HG02798 (cell line): ENCODE data around the gene POR.

ENCODE experiments used
- ATAC-seq: cut with Tn5 transposase; IDR thresholded peaks from one replicate; pipeline ENCODE4 v1.9.1; 2021; ENCODE audit warnings: mild to moderate bottlenecking; ENCODE audit not compliant: unreplicated experiment, poor library complexity

The POR gene

DNA sequence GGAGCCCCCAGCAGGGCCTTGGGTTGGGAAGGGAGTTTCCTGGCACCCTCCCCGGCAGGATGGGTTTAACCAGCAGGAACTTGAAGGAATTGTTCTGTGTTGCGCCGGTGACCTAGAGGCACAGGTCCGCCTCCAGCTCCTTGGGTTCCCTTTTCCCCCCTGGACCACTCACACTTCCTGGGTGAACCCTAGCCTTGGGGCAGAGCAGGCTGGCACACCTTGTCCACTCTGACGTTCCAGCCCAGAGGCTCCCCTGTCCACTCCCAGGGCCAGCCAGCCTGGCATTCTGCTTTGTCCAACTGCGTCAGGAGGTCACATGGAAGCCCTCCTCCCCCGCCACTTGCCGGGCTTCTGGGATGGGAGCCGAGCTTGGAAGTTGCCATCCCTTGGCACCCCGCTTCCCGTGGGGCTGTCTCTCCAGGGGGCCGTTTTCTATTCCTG, 53.6 kb downstream of the POR start:
- no peak for ATAC-seq

DNA sequence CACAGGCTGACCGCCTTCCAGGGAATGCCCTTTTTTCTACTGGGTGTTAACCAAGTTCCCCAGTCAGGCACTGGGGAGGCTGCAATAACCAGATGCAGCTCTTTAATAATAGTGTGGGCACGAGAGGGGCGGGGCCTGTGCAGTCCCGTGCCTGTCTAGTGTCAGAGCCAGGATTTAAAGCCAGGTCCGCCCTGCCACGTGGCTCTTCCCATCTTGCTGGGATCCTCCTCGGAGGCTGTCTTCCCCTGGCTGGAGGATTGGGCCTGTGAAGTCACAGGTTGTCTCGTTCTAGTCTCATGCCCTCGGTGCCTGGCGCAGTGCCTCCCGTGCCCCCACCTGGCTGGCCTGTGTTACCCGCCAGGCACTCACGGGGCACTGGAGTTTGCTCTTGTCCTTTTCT, 54.2 kb downstream of the POR start:
- no peak for ATAC-seq

DNA sequence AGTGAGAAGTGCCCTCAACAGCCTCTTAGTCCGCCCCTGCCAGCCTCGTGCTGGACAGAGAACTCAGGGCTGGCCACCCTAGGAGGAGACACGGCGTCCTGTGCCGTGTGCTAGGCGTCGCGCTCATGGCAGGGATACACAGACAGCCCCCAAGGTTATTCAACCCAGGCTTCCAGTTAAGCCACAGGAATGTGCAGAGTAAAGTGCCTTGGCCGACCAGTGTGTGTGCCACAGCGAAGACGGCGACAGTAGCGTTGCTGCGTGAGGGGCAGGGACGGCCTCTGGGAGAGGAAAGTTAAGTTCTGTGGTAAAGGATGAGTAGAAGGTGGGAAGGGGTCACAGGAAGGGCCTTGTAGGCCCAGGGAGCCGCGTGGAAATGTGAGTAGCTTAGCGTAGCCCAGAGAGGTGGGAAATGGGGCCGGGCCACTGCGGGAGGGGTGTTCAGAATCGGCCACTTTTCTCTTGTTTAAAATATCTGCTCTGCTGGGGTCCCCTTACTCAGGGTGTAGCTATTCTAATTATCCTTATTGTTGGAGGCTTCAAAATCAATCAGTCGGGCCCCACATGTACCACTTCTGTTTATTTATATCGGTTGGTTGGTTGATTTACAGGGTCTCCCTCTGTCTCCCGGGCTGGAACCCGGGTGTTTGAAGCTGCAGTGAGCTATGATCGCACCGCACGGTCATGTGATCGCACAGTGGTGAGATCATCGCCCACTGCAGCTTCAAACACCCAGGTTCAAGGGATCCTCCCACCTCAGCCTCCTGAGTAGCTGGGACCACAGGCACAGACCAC, 54.9 kb downstream of the POR start:
- ATAC-seq: no peak

DNA sequence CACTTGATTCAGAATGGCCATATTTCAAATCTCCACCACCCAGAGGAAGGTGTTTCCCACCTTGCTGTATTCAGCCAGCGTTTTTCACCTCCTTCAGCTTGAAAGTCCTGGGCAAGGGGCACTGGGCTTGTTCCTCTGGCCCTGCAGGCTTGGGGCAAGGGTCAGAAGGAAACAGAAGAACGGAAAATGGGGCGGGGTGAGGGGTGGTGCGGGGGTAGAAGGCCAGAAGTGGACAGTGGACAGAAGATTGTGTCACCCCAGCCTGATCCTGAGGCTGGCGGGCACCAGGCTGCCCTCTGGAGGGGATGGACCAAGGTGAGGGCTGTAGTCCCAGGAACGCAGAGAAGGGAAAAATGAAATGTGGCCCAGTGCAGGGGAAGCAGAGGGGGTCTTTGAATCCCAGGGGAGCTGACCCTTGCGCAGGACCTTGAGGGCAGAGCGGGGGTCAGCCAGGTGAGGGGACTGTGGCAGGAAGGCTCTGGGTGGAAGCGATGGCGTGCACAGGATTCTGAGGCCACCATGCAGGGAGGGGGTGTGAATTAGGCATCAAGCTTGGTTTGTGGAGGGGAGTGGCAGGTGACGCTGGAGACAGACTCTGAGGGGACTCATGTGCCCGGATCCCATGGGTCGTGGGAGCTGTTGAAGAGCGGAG, 56.5 kb downstream of the POR start:
- no peak for ATAC-seq

GRCh38 chr7:75971961-75972763, 57.2 kb downstream of the POR start:
- no peak for ATAC-seq

DNA sequence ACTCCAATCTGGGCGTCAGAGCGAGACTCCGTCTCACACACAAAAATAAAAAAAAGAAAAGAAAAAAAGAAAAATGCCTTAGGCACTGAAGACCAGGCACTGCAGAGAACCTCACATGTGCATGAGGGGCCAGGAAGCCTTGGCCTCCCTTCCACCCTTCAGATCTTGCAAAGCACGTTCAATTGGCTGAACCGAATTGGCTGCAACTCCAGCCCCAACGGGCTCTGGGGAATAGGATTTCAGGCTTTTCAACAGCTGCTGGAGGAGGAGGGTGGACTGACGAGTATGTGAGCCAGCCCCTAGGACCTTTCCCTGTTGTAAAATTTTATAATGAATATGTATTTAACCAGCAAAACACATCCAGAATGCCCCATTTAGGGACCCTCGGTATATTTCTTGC, 62.8 kb downstream of the POR start:
- no peak for ATAC-seq

DNA sequence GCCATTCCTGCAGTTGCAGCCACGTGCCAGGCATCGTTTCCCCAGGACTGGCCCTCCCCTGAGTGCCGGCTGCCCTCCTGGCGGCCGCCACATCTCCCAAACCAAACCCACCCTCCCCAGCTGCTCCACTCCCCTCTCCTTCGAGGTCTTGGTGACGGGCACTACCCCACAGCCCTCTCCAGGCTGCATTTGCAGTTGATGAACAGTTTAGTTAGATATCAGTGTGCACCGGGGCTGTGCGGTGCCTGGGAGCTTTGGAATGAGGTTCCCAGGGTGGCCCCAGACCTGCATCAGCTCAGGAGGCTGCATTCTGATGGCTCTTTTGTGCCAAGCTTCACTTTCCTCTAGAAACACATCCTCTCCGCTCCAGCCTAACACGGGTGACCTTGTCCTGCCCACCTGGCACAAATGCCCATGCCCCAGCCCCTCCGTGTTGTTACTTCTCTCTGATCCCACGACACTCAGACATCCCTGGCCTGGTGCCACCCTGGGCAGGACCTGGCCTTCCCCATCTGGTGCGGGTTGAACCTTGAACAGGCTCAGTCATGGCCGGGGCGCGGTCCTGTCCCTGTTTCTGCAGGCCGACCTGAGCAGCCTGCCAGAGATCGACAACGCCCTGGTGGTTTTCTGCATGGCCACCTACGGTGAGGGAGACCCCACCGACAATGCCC, 64.9 kb downstream of the POR start:
- no peak for ATAC-seq

DNA sequence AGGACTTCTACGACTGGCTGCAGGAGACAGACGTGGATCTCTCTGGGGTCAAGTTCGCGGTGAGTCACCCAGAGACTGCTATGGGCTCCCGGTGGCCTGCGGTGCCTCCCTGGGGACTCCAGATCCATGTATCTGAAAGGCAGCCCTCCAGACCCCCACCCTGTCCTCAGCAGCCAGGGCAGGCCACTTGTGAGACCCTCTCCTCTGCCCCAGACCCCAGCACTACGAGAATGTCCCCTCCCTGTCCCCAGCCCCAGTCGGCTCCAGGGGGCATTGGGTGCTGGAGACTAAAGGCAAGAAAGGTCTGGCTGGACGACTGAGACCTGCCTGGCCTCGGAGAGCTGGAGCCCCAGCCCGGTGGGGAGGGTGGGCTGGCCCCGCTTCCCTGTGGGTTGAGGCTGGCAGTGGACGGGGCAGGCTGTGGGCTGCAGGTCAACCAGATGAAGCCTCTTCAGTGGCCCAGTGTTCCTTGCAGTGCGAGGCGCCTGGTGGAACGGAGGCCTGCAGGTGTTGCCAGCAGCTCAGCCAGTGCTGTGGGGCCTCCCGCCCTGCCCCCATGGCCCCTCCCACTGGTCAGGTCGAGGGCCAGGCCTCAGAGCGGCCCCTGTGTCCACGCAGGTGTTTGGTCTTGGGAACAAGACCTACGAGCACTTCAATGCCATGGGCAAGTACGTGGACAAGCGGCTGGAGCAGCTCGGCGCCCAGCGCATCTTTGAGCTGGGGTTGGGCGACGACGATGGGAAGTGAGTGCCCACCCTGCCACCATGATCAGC, 65.7 kb downstream of the POR start:
- ATAC-seq: no peak

GRCh38 chr7:75981203-75981452, 66.2 kb downstream of the POR start:
- ATAC-seq: no peak

DNA sequence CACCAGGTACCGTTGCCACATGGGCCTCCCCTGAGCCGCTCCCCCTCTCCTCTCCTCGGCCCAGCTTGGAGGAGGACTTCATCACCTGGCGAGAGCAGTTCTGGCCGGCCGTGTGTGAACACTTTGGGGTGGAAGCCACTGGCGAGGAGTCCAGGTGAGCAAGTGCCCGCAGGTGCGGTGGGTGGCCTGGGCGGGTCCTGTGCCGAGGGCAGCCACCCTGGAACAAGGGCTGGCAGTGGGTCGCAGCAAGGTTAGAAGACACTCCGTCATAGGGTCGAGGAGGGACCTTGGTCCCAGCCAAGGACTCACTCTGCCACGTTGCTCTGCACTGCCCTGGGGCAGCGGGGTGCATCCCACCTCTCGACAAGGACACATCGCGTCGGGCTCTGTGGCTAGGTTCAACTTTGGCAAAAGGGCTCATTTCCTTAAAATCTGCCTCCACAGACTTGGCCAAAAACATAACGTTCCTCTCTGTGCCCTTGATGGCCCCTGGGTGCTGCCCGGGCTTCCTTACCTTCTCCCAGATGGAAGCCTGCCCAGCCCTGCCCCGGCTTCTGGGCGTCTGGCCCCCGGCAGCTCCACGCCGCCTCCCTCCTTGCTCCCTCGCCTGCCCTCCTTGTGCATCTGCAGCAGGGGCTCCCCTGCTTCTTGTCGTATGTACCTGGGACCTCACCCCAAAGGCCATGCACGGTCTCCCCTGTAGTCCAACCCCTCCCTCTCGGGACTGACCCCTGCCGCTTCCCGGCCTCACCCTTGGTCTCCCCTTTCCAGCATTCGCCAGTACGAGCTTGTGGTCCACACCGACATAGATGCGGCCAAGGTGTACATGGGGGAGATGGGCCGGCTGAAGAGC, 66.7 kb downstream of the POR start:
- ATAC-seq: no peak

- no peak for ATAC-seq
These were observed 67.5 kb downstream of the POR start for GRCh38 chr7:75982306-75983064.

DNA sequence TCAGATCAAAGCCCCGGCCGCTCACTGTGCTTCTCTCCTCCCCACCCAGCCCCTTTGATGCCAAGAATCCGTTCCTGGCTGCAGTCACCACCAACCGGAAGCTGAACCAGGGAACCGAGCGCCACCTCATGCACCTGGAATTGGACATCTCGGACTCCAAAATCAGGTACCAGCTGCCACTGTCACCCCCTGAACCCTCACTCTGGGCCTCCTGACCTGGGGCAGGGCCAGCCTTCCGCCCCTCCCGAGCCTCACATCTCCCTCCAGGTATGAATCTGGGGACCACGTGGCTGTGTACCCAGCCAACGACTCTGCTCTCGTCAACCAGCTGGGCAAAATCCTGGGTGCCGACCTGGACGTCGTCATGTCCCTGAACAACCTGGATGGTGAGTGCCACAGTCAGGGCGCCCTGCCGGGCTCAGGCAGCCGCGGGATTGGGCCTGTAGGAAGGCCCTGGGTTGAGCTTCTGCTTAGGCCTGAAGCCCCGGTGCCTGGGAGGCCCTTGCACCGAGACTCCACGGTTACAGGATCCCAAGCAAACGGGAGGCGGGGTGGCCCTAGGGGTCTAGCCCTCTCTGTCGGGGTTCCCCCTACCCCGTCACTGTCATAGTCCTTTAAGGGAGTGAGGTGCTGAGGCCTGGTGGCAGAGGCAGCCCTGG, 68.6 kb downstream of the POR start:
- ATAC-seq: no peak

DNA sequence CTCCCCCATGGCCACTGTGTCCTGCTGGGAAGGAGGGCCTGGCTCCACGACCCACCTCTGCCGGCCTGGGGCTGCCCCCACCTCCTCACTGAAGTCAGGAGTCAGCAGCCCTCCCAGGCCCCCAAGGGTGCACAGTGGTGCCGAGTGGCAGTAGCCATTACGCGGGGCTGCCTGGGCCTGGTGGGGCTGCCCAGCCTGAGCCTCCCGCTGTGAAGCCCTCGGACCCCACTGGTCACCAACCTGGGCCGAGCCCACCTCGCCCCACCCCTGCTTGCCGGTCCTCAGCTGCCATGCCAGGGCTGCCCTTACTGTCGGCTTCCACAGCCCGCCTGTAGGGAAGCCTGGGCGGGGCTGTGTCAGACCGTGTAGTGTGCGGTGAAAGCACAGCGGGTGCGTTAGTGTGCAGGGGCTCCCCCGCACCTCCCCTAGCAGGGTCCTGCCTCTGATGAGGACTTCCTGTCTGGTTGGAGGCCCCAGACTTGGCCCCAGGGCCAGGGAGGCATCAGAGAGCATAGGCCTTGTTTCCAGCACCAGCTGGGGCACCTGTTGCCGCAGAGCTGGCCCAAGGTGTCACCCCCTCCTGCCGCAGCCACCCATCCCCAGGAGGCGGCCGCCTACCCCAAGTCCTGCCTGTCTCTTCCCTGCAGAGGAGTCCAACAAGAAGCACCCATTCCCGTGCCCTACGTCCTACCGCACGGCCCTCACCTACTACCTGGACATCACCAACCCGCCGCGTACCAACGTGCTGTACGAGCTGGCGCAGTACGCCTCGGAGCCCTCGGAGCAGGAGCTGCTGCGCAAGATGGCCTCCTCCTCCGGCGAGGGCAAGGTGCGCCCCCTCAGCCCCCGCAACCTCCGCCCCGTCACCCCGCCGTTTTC, 69.4 kb downstream of the POR start:
- no peak for ATAC-seq

GRCh38 chr7:75985009-75985517, 70.1 kb downstream of the POR start:
- no peak for ATAC-seq

DNA sequence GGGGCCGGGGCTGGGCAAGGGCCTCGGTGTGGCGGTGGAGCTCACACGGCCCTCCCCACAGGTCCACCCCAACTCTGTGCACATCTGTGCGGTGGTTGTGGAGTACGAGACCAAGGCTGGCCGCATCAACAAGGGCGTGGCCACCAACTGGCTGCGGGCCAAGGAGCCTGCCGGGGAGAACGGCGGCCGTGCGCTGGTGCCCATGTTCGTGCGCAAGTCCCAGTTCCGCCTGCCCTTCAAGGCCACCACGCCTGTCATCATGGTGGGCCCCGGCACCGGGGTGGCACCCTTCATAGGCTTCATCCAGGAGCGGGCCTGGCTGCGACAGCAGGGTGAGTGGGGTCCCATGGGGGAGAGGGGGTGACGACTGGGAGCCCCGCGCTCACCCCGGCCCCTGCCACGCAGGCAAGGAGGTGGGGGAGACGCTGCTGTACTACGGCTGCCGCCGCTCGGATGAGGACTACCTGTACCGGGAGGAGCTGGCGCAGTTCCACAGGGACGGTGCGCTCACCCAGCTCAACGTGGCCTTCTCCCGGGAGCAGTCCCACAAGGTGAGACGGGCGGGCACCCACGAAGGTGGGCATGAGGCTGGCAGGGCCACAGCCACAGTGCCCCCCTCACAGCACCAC, 70.7 kb downstream of the POR start:
- no peak for ATAC-seq

DNA sequence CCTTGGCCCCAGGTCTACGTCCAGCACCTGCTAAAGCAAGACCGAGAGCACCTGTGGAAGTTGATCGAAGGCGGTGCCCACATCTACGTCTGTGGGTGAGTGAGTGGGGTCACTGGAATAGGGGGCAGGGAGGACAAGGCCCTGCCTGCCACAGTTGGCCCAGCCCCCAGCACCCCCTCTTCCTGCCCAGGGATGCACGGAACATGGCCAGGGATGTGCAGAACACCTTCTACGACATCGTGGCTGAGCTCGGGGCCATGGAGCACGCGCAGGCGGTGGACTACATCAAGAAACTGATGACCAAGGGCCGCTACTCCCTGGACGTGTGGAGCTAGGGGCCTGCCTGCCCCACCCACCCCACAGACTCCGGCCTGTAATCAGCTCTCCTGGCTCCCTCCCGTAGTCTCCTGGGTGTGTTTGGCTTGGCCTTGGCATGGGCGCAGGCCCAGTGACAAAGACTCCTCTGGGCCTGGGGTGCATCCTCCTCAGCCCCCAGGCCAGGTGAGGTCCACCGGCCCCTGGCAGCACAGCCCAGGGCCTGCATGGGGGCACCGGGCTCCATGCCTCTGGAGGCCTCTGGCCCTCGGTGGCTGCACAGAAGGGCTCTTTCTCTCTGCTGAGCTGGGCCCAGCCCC, 71.3 kb downstream of the POR start:
- ATAC-seq: no peak
